IPS-NIHi7 (cell line): ENCODE measurements around the gene SH3BP1.
"Not testable (repeated sequence)": the region's sequence is repeated elsewhere in the genome, so short reads cannot be mapped to it uniquely, and the experiment has no call there.

Experiments
- DNase-seq: peaks from one replicate; pipeline ENCODE4 v3.0.0; 2012; ENCODE audit warnings: mixed read lengths; ENCODE audit errors: extremely low spot score

The SH3BP1 gene, protein sequence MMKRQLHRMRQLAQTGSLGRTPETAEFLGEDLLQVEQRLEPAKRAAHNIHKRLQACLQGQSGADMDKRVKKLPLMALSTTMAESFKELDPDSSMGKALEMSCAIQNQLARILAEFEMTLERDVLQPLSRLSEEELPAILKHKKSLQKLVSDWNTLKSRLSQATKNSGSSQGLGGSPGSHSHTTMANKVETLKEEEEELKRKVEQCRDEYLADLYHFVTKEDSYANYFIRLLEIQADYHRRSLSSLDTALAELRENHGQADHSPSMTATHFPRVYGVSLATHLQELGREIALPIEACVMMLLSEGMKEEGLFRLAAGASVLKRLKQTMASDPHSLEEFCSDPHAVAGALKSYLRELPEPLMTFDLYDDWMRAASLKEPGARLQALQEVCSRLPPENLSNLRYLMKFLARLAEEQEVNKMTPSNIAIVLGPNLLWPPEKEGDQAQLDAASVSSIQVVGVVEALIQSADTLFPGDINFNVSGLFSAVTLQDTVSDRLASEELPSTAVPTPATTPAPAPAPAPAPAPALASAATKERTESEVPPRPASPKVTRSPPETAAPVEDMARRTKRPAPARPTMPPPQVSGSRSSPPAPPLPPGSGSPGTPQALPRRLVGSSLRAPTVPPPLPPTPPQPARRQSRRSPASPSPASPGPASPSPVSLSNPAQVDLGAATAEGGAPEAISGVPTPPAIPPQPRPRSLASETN

GRCh38 chr22:37639070-37639760 lies at the start of gene SH3BP1:
Gene SH3BP1 (plus strand): TSS chr22:37639669. CDS start chr22:37639788, 119 bp downstream.
- DNase-seq, result peak; percentile 85

- not testable (repeated sequence) for DNase-seq
These were observed 48.4 kb upstream of the SH3BP1 start for GRCh38 chr22:37591081-37591480.

- no peak for DNase-seq
These were observed 47.6 kb upstream of the SH3BP1 start for GRCh38 chr22:37591823-37592404.

DNA sequence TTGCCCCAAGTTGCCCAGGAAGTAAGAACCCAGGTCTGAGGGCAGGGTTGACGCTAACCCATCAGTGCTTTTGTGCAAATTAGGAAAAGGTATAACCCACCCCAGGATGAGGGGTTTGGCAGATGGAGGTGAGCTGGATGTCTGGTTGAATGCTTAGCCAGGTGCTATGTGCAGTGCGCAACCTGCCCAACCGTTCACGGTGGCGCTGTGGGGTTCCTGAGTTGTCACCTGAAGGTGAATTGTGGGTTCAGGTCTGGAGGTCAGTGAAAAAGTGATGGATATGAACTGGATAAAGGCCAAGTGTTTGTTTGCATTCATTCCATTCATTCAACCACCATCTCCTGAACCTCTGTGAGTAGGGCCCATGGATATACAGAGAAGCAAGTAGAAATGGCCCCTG lies 45.2 kb upstream of the SH3BP1 start:
- no peak for DNase-seq

- no peak for DNase-seq
These were observed 40.3 kb upstream of the SH3BP1 start for GRCh38 chr22:37599153-37599552.

- DNase-seq, result no peak
These were observed 38.3 kb upstream of the SH3BP1 start for GRCh38 chr22:37601203-37601539.

- peak; percentile 86 for DNase-seq
These were observed 37.7 kb upstream of the SH3BP1 start for GRCh38 chr22:37601540-37602442.

GRCh38 chr22:37602546-37603277 lies 36.8 kb upstream of the SH3BP1 start:
- not testable (repeated sequence) for DNase-seq

DNA sequence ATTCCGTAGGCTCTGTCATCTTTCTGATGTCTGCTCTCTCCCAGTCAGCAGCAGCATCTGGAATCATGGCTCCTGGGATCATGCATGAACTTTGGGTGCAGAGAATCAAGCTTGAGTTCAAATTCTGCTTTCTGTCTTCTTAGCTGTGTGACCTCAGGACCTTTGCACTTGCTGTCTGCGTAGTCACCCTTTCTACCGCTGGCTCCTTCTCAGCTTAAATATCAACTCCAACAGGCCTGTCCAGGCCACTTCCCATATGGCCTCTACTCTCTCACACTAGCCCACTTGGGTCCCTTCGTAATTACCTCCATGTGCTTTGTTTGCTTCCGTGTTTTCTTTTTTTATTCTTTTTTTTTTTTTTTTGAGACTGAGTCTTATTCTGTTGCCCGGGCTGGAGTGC lies 35.4 kb upstream of the SH3BP1 start:
- DNase-seq, result no peak

GRCh38 chr22:37604875-37605274 lies 34.6 kb upstream of the SH3BP1 start:
- DNase-seq, result no peak

DNA sequence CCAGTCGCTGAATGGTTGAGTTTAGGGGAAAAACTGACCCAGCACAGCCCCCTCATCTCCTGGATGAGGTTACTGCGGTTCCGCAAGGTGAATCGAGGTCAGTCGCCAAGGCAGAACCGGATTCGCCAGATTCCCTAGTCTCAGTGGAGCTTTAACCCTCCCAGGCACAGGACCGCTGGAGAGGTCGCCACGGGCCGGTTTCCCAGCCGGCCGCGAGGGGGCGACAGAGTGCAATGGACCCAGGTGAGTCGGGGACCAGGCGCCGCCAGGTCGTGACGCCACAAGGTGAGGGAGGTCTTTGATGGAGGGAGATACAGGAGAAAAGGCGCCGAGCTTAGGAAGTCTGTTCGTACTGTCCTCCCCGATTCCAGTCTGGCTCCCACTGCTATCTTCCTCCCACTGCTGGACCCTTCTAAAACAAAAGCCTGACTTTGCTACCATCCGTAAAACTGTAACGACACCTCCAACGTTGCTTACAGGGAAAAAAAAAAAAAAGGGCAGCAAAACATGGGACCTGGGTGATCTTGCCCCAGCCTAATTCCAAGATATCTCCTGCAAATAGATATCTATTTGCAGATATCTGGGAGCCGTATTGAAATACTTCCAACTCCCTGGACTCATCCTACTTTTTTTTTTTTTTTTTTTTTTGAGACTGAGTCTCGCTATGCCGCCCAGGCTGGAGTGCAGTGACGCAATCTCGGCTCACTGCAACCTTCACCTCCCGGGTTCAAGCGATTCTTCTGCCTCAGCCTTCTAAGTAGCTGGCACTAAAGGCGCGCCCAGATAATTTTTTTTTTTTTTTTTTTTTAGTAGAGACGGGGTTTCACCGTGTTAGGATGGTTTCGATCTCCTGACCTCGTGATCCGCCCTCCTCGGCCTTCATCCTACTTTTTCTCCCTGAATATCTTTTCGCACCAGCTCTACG lies 32.2 kb upstream of the SH3BP1 start:
- peak; percentile 93 for DNase-seq

- DNase-seq, result no peak
These were observed 31.5 kb upstream of the SH3BP1 start for GRCh38 chr22:37607935-37608476.

- DNase-seq, result peak; percentile 94
These were observed 30.8 kb upstream of the SH3BP1 start, which contains the start of gene GGA1 for GRCh38 chr22:37608477-37609239. Gene GGA1 (plus strand): TSS chr22:37608834. CDS start chr22:37608861, 27 bp downstream.

DNA sequence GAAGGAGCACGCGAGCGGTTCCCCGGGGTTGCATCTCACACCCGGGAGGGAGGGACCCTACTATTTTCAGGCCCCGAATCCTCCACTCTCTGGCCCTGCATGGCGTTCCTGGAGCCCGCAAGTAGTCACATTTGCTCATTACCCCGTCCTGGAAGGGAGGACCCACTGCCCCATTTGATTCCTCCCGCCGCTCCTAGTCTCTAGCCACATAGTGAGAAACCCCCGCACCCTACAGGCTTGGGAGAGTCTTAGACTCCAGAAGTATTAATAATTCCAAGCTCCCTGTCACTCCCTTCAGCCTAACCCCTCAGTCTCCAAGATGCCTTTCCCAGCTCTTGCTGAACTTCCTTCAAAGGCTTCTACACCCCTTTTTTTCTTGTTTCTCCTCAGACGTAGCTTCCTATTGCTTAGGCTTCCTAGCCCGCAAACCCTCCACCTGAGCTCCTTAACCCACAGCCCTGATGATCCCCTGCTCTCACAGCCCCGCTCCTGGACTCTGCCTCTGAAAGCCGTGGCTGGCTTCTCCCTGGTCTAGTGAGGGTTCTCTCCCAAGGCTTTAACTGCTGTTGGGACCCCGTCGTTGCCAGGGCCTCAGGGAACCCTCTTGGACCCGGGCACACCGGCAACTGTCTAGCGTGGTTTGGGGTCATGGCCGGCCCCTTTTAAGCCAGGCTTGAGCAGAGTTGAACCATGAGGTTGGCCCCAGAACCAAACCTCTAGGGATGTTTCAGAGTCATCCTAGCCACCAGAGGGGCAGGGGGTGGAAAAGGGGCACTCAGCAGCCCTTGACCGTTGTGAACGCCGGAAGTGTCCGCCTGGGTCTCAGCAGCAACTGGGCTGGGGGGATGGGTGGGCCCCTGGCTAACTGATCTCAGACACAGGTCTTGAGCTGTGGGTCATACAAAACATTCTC lies 30.0 kb upstream of the SH3BP1 start:
- no peak for DNase-seq

DNA sequence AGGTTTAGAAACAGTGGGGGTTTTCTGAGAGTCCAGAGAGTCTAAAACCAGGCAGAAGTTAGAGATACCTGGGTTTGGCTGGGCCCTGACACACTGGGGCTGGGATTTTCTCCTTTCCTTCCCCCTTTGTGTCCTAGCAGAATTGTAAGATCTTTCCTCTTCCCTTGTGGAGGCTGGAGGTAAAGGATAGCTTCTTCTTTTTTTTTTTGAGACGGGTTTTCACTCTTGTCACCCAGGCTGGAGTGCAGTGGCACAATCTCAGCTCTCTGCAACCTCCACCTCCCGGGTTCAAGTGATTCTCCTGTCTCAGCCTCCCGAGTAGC lies 29.4 kb upstream of the SH3BP1 start:
- peak; percentile 6 for DNase-seq

DNA sequence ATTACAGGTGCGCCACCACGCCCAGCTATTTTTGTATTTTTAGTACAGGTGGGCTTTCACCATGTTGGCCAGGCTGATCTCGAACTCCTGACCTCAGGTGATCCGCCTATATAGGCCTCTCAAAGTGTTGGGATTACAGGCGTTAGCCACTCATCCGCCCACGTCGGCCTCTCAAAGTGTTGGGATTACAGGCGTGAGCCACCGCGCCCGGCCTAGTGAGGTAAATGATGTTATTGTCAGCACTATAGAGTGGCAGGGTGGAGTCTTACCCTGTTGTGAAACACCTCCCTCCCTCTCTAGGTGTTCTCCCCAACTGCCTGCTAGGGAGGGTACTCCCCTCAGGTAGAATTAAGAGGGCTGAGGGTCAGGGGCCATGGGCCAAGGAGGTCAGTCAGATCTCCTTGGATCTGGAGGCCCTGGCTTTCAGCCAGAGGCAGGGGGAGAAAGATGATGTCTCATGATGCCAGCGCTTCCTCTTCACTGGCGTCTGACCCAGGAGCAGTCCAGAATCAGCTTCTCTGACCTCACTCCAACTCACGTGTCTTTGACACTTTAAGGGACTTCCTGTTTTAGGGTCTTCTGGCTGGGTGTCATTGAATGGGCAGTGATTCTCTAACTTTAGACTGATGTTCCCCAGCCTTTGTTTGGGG lies 28.9 kb upstream of the SH3BP1 start:
- no peak for DNase-seq

GRCh38 chr22:37611207-37611606 lies 28.3 kb upstream of the SH3BP1 start:
- no peak for DNase-seq
